NCI-H2029 treated with DMSO at 0.1 percent for 48 hours (cell line): ENCODE results near the gene CHST11.
"Not testable (repeated sequence)": the region's sequence is repeated elsewhere in the genome, so short reads cannot be mapped to it uniquely, and the experiment has no call there.

Experiments
- DNase-seq: peaks from one replicate; lab custom pipeline; 2025; lab: John Stamatoyannopoulos, UW

CHST11 gene

DNA sequence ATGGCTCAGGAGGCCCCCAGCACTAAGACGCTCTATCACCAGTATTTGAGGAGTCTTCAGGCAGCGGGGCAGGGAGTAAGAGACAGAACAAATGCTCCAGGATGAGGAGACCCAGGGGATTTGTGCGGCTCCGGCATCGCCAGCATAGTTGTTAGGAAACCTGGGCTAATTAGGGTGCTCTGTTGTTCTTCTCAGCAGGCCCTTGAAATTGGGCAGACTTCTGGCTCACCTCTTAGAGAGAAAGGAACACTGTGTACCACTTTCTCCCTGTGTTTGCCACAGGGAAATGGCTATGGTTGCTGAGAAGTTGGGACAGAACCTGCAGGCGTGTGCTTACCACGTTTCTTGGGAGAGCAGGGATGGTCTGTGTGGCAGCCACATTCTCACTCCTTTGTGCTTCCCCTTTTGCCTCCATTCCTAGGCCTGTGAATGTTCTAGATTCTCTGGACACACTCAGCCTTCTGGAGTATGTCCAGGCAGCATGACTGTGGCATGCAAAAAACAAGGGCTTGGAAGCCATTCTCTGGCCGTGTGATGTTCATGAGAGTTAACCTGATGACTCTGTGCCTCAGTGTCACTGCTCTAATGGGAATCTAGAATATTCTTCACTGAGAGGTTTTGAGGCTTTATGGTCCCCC, 109.0 kb downstream of the CHST11 start:
- no peak for DNase-seq

DNA sequence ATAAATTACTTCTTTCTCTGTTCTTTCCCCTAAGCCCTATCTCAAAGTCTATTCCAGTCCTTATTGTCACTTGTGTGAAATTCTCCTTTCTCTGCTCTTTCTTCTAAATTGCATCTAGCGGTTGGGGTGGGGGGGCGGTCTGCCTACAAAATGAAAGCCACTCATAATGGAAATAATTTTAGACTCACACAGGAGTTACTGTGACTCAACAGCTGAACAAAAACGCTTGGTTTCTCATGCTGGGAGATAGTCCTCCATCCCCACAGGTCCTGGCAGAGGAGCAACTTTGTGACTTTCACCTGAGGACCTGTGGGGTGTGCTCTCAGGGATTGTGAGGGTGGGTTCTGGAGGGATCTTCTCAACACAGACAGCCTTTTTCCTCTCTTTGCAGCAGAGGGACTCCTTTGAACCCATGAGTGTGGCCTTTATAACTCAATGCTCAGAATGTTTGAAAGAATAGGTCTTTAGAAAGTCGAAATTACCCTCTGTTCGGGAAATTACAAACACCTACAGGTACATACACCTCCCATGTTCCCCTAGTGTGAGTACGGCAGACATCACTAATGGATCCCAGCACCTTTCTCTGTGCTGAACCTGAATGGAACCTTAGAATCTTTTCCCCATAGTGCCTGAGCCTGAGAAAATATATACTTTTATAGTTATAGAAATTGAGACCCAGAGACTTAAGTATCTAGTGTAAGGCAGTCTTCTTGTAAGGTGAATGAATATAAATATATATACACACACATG, 109.7 kb downstream of the CHST11 start:
- no peak for DNase-seq

DNA sequence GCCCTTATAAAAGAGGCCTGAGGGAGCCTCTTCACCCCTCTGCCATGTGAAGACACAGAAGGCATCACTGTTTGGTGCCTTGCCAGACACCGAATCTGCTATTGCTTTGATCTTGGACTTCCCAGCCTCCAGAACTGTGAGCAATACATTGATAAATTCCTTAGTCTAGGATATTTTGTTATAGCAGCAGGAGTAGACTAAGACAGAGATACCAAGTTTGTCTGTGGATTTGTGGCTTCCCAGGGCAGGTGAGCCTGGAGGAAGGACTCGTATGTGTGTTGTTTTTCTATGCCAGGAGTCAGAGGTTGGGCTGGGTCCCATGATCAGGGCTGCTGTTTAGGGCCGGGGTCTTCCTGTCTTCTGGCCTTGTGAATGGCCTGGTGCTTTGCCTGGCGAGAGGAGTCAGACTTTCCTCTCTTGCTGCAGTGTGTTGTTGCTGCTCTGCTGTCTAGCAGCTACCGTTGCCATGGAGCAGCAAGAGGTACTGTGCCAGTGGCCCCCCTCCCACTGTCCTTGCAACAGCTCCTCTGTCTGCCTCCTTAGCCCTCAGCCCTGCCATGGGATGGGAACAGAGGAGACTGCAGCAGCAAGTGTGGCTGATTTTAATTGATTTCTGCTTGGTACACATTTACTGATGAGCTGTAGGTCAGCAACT, 111.2 kb downstream of the CHST11 start:
- DNase-seq = no peak

DNA sequence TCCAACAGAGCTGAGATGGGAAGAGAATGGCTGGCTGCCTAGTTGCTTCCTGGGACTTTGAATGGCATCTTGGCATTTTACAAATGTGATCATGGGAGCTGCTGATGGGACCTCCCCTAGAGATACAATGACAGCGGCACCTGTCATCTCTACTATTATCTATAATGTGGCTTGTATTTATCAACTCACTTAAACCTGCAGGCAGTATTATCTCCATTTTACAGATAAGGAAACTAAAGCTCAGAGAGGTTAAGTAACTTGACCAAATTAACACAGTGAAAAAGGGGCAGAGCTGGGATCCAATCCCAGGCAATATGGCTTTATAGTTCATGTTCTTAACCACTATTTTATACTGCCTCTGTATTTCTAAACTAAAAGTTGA, 111.7 kb downstream of the CHST11 start:
- DNase-seq = no peak

DNA sequence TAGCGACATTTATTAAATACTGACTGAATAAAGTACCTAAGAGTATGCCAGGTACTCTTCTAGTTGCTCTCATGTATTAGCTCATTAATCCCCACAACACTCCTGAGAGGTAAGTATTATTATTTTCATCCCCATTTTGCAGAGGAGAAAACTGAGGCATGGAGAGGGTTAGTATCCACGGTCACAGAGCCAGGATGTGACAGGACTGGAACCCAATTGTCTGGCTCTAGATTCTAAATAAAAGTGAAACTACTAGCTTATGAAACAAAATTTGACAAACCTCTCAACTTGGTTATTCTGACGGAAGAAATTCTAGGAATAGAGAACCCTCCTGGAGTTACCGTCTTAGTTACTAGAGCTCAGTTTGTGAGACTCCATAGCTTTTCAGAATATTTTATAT, 112.2 kb downstream of the CHST11 start:
- DNase-seq = no peak

DNA sequence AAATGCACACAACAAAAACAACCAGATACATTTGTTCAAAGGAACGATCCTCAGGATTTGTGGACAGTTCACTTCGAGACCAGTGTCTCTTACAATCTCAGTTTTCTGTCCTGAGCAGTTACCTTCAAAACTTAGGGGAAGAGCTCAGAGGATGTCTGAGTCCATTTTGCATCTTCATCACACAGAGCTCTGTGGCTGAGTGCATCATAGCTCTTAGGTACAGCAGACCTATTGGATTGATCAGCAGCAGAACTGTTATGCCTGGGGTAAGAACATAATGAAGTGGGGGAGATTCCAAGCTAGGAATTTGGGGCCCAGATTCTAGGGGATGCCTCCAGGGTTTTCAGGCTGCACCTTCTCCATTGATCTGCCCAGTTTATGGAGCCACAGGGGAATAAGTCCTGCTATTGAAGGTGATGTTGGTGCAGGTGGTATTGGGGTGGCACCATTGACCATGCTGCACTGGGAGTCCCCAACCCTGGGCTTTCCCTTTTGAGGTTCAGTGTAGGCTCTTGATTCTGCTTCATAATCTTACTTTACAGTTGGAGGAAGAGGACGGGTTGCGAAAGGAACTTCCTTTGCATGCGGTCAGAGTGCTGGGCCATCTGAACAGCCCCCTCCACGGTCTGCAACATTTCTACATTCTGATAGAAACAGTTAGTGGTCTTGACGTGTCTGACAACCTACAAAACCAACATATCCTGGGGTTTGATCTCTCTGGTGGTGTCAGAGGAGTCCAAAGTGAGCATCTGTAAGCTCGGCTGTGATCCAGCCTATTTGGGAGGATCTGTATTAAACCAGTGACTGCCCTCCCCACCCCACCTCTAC, 112.8 kb downstream of the CHST11 start:
- no peak for DNase-seq

DNA sequence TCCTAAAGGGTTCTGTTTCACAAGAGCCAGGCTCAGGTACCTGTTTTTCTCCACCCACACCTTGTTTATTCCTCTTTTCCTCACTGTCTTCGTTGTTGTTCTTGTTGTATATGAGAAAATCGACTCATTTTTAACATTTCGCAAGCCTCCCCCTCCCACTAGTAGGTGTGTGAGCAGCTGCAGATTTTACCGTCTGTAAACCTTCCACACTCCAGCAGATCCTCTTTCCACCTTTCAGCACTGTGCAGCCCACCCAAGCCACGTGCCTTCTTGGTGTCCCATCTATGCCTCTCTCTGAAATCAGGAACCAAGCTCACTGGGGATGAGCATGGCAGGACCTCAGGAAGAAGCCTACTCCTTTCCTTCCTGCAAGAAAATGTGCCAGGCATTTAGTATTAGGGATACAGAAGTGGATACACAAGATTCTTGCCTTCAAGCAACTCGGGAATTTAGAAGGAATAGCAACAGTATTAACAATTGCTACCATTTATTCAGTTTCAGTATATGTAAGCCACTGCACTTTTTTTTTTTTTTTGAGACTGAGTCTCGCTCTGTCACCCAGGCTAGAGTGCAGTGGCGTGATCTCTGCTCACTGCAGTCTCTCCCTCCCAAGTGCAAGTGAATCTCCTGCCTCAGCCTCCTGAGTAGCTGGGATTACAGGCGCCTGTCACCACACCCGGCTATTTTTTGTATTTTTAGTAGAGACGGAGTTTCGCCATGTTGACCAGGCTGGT, 113.6 kb downstream of the CHST11 start:
- DNase-seq = no peak

DNA sequence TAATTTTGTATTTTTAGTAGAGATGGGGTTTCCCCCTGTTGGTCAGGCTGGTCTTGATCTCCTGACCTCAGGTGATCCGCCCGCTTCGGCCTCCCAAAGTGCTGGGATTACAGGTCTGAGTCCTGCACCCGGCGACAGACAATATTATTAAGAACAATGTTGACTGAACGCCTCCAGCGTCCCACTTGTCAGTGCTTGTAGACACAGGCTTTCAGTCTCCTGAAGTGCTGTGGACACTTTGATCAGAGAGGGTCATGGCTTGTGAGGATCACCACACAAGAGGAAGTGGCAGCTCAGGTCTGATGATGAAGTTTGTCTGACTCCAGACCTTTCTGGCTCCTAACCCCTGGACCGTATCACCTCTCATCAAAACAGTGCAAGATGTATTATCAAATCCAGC, 114.6 kb downstream of the CHST11 start:
- DNase-seq = no peak

DNA sequence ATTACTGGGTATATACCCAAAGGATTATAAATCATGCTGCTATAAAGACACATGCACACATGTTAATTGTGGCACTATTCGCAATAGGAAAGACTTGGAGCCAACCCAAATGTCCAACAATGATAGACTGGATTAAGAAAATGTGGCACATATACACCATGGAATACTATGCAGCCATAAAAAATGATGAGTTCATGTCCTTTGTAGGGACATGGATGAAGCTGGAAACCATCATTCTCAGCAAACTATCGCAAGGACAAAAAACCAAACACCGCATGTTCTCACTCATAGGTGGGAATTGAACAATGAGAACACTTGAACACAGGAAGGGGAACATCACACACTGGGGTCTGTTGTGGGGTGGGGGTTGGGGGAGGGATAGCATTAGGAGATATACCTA, 117.6 kb downstream of the CHST11 start:
- DNase-seq = not testable (repeated sequence)

DNA sequence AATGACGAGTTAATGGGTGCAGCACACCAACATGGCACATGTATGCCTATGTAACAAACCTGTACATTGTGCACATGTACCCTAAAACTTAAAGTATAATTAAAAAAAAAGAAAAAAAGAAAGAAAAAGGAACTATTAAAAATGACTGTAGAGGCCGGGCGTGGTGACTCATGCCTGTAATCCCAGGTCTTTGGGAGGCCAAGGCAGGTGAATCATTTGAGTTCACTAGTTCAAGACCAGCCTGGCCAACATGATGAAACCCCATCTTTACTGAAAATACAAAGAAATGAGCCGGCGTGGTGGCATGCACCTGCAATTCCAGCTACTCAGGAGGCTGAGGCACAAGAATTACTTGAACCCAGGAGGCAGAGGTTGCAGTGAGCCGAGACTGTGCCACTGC, 118.0 kb downstream of the CHST11 start:
- DNase-seq = not testable (repeated sequence)

DNA sequence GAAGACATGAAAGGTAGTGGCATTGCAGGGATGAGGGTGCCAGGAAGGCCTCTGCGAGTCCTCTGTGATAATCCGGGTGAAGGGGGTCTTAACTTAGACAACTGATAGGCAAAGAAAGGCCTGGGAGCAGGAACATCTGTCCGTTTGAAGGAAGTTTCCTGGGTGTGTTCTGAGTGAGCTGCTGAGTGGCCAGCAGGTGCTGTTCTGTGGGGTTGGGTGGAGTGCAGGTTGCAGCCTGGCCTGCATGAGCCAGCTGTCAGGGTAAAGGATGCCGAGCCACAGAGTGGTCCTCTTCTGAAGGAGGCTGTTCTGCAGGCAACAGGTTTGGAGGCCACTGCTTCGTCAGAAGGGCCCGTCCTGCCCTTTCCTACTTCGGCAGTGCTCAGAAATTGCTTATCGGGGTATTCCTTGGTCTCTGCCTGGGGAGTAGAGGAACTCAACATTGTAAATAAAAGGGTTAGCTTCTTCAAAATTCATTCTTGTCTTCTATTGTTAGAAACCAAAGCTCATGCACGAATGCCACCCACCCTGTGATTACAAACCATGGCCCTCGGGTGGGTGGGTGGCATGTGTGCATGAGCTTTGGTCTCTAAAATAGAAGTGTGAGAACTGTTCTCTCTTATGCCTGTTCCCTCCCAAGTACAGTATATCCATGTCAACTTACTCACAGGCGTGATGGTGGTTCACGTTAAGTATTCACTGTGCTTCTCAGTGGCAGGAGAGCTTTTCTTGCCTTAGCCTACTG, 118.9 kb downstream of the CHST11 start:
- DNase-seq = no peak

DNA sequence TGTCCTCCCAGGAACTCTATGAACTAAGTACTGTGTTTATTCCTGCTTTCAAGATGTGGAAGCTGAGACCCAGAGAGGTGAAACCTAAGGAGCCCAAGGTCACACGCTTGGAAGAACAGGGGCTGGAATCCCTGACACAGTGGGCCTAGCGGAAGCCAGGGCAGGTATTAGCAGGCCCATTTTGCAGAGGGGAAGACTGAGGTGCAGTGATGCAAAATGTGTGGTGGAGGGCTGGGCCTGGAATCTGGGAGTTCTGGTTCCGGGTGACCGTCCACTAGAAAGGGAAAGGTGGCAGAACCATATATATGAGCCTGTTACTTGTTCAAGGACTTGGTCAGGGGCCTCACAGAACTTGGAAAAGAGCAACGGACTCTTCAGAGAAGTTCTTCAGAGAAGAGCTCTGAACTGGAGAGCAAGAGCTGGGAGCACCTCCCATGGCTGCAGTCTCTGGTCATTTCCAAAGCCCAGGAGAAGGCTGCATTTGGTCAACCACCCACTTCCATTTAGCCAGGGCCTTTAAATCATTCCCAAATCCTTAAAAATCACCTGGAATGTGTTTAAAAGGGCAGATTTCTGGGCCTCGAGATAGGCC, 119.5 kb downstream of the CHST11 start:
- no peak for DNase-seq

DNA sequence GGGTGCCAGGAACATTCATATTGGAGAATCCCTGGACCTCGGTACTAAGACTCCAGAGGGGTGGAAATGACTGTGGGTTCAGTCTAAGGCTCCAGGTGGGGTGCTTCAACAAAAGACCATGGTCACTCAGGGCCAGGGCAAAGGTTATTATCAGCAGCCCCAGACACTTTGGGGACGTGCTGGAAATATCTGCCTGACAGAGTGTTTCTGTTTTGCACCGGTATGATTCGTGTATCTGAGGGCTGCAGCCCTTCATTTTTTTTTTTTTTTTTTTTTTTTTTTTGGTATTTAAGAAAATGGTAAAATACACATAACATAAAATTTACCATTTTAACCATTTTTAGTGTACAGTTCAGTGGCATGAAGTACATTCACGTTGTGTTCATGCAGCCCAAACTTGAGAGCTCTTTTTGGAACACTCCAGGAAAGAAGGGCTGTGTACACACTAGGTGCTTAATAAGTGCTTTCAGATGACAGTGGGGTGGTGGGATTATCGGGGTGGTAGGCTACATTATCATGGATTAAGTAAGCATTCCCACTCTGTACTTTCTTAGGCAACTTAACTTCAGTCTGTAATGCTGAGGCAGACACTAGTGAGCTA, 120.3 kb downstream of the CHST11 start:
- DNase-seq = no peak

DNA sequence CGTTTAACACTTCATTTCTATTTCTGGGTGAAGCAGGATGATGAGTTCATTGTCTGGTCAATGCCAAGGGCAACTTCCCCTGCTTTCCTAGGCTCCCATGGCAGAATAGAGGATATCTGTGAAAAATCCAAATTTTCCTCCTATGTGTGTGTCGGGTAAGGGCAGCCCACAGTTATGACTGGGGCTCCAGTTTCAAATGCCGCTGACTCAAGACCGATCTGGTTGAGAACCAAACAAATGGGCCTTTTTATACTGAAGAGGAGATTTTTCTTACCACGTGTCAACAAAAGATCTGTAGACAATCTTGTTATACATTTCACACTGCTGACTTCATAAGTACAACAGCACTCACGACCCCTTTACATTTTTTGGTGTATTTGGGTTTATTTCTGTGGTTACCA, 120.8 kb downstream of the CHST11 start:
- no peak for DNase-seq

DNA sequence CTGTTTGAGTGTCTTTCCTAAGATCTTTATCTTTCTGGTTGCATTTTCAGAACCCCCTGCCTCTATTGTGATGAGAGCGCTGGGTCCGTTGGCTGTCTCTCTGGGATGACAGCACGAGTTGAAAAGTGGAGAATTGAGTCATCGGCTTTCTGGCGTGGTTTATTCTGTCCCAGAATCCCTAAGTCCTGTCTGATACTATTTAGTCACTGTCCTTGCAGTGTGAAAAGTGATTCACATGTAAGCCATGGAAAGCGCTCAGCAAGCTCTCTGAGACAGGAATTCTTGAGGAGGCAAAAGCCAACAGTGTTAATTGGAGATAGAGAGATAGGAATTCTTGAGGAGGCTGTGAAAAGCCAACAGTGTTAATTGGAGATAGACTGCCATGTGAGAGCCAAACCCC, 121.7 kb downstream of the CHST11 start:
- no peak for DNase-seq

DNA sequence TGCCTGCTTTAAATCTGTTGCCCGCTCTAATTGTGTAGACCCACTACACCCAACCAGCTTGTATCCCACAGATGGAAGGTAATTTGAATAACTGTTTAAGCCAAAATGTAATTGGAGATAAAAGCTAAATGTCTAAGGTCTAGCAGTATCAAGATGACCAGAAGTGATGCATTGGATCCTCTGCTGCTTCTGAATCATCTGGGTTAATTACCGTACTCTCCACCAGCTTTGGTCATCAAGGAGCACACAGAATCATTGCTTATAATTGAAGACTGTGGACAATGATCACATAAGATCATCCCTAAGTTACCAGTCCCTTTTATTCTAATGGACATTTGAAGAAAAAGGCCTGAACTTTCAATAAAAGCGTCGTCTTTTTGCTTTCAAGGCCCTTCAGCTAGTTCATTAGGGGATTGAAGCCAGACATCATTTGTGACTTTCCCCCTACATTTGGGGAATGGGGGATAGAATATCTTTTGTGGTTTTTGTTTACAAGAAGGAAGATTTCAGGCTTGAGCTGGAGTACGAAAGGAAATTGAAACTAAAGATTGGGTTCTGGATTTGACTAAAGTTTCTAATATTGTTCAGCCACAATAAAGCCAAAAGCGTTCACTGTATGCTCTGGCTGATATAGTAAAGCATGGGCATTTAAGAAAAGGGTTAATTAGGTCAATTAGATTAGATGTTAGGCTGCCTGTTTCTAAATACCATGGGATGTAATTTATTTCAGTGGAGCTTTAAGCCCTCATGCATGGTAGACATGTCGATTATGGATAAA, 123.2 kb downstream of the CHST11 start:
- DNase-seq = no peak

DNA sequence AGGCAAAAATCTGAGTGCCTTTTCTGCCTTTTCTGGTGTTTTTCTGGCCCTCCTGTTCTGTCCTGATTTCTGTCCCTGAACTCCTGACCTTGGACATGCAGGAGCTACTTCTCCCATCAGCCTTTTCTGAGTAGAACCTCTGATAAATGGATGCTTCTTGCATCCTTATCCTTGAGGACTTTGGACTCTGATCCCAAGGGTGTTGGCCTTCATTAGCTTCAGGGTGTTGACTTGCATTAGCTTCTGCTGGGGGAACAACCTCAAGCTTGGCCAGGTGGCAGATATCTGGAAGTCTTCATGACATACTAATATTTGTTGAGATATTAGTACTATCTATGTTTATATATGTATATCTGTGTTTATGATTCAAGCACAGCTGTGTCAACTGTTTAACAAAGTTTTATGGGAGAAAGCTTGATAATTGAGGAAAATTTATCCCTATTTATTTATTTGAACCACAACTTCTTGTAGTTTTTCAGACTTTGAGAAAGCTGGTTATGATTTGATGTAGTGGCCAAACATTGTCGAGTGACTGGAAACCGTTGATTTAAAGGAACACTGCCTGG, 124.3 kb downstream of the CHST11 start:
- no peak for DNase-seq

DNA sequence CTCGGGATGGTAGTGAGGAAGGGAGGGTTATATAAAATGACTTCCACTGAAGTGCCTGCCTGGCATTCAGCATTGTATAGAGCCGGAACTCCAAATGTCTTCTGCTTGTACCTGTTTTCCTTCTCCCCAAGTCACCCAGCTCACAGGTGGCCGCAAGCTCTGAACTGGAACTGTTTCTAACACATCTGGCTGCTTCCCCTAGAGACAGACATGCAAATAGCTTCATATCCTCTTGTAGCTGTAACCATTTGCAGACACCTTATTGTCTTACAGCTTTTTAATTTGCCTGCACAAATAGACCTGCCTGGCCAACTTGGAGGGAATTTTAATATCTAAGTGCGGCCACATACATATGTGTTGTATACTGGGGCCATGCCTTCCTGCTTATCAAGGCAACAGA, 126.0 kb downstream of the CHST11 start:
- no peak for DNase-seq

DNA sequence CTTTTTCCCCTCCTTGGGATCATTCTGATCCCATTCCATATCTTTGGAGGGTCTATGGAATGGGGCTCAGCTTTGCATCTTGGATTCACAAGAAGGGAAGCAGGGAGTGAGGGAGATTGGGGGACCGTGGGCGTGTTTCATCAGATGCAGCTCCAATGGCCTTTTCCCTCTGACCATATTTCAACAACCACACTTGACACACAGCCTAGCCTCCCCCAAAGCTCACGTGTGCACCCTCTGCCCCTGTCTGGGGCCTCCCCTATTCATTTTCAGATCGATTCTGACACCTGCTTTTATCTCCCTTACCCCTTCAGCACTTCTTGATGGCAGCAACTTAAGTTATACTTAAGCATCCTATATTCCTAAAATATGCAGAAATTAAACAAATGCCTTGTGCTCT, 126.6 kb downstream of the CHST11 start:
- DNase-seq = no peak
